Neural cell (in vitro differentiated cells): ENCODE results near the gene C19orf33. TPM values are rescaled to one million over a fixed set of nuclear protein-coding genes. Genes with fewer than 3 reads are reported as not detected.
A peak's percentile ranks its signal among the peaks of the same experiment; 100 is the strongest.

Source experiments
- H2AFZ ChIP-seq: fragments of 200-600, 300-800 bp; sonication (generic), shearing (Covaris generic); 2 replicates; pipeline ENCODE4 v1.6.0; 2014; ENCODE audit warnings: low read depth, mild to moderate bottlenecking, antibody characterized with exemption, low read length, moderate library complexity
- H3F3A ChIP-seq: fragments of 200-600 bp; shearing (Covaris generic); 2 replicates; pipeline ENCODE4 v1.6.1; 2016; ENCODE audit warnings: mild to moderate bottlenecking, moderate library complexity, mixed read lengths, antibody characterized with exemption, low read length; ENCODE audit not compliant: insufficient read depth, poor library complexity, severe bottlenecking
- H3K27ac ChIP-seq: fragments of 200-600, 300-800 bp; sonication (generic), shearing (Covaris generic); 2 replicates; pipeline ENCODE4 v1.5.1; 2014; ENCODE audit warnings: mild to moderate bottlenecking, low read length, moderate library complexity
- H3K27me3 ChIP-seq: fragments of 300-800, 200-600 bp; sonication (generic), shearing (Covaris generic); 2 replicates; pipeline ENCODE4 v1.6.0; 2014; ENCODE audit warnings: mild to moderate bottlenecking, low read depth, low read length, moderate library complexity; ENCODE audit not compliant: insufficient read depth
- H3K36me3 ChIP-seq: fragments of 300-800, 200-600 bp; sonication (generic), shearing (Covaris generic); 2 replicates; pipeline ENCODE4 v1.5.1; 2014; ENCODE audit warnings: mild to moderate bottlenecking, antibody characterized with exemption, low read length, moderate library complexity; ENCODE audit not compliant: insufficient read depth
- H3K4me2 ChIP-seq: fragments of 300-800, 200-600 bp; sonication (generic), shearing (Covaris generic); 2 replicates; pipeline ENCODE4 v1.6.0; 2014; ENCODE audit warnings: mild to moderate bottlenecking, low read length
- H3K4me3 ChIP-seq: fragments of 300-800, 200-600 bp; sonication (generic), shearing (Covaris generic); 2 replicates; pipeline ENCODE4 v1.5.1; 2014; ENCODE audit warnings: mild to moderate bottlenecking, low read length, moderate library complexity
- H3K79me2 ChIP-seq: fragments of 200-600 bp; shearing (Covaris generic); replicated peaks from 2 replicates; pipeline ENCODE4 v1.6.0; 2014; ENCODE audit warnings: mild to moderate bottlenecking, low read length, moderate library complexity; ENCODE audit not compliant: insufficient read depth
- H3K9ac ChIP-seq: fragments of 300-800, 200-600 bp; sonication (generic), shearing (Covaris generic); 2 replicates; pipeline ENCODE4 v1.6.1; 2016; ENCODE audit warnings: mild to moderate bottlenecking, low read length, mixed read lengths
- H3K9me2 ChIP-seq: fragments of 200-600 bp; shearing (Covaris generic); 2 replicates; pipeline ENCODE4 v1.6.1; 2016; ENCODE audit warnings: mild to moderate bottlenecking, low read length, mixed read lengths; ENCODE audit not compliant: insufficient read depth
- H3K9me3 ChIP-seq: fragments of 200-600, 300-800 bp; sonication (generic), shearing (Covaris generic); 2 replicates; pipeline ENCODE4 v1.6.1; 2016; ENCODE audit warnings: mild to moderate bottlenecking, mixed run types, low read length, moderate library complexity, mixed read lengths
- H4K20me1 ChIP-seq: fragments of 200-600 bp; shearing (Covaris generic); 2 replicates; pipeline ENCODE4 v1.6.1; 2016; ENCODE audit warnings: mild to moderate bottlenecking, mixed run types; ENCODE audit not compliant: insufficient read depth
- CTCF ChIP-seq: fragments of 450-650 bp; IDR thresholded peaks from 2 replicates; pipeline ENCODE4 v1.5.1; 2014; ENCODE audit warnings: antibody characterized with exemption, mild to moderate bottlenecking, moderate library complexity; ENCODE audit not compliant: poor library complexity, severe bottlenecking
- EP300 ChIP-seq: fragments of 450-650 bp; conservative IDR thresholded peaks from 2 replicates; pipeline ENCODE4 v1.6.1; 2014; ENCODE audit warnings: antibody characterized with exemption, mild to moderate bottlenecking, moderate library complexity; ENCODE audit not compliant: poor library complexity, severe bottlenecking
- EZH2 ChIP-seq: fragments of 200-600, 300-800 bp; shearing (Covaris generic), sonication (generic); IDR thresholded peaks from 2 replicates; pipeline ENCODE4 v1.6.1; 2014; ENCODE audit warnings: antibody characterized with exemption, low read length, borderline replicate concordance, mild to moderate bottlenecking; ENCODE audit not compliant: insufficient read depth, poor library complexity, severe bottlenecking
- MXI1 ChIP-seq: fragments of 450-650 bp; conservative IDR thresholded peaks from 2 replicates; pipeline ENCODE4 v1.6.1; 2014; ENCODE audit warnings: antibody characterized with exemption, mild to moderate bottlenecking; ENCODE audit not compliant: poor library complexity, severe bottlenecking
- POLR2AphosphoS5 ChIP-seq: IDR thresholded peaks from 2 replicates; pipeline ENCODE4 v1.6.1; 2012
- REST ChIP-seq: IDR thresholded peaks from 2 replicates; pipeline ENCODE4 v1.6.1; 2012; ENCODE audit warnings: borderline replicate concordance
- polyA plus RNA-seq: library from polyadenylated mRNA; depleted of rRNA; stranded (reverse); fragments of >200 nt; gene quantifications from 2 replicates; pipeline ENCODE4 v1.2.3, GENCODE V29; 2014

C19orf33 gene
- polyA plus RNA-seq, 1 donor from 2014 or later = not detected

- H3K27me3 ChIP-seq = no peaks in the 10 kb centered on the region
- no peaks in the 10 kb centered on the region for H3F3A ChIP-seq
- no peak overlapping the region for H3K27ac ChIP-seq
- peak overlapping the region; percentile 87 for H3K4me2 ChIP-seq
- no peaks in the 10 kb centered on the region for H3K9me3 ChIP-seq
- peak overlapping the region; percentile 94 for H3K4me3 ChIP-seq
- H3K9me2 ChIP-seq = no peaks in the 10 kb centered on the region
- H4K20me1 ChIP-seq = no peaks in the 10 kb centered on the region
- TF ChIP-seq REST = no peak
- no peak for TF ChIP-seq EP300
- TF ChIP-seq EZH2 = no peak
- TF ChIP-seq POLR2AphosphoS5 = no peak
- no peak for TF ChIP-seq CTCF
- no peak overlapping the region for H2AFZ ChIP-seq
- no peaks in the 10 kb centered on the region for H3K36me3 ChIP-seq
- peak overlapping the region; percentile 89 for H3K9ac ChIP-seq
- no peaks in the 10 kb centered on the region for H3K79me2 ChIP-seq
Measured at GRCh38 chr19:38265921-38266429, 38.1 kb upstream of the C19orf33 start.

- no peaks in the 10 kb centered on the region for H3F3A ChIP-seq
- H3K36me3 ChIP-seq = no peaks in the 10 kb centered on the region
- no peaks in the 10 kb centered on the region for H3K79me2 ChIP-seq
- H3K9ac ChIP-seq = no peak overlapping the region
- no peaks in the 10 kb centered on the region for H4K20me1 ChIP-seq
- no peak overlapping the region for H3K4me3 ChIP-seq
- H3K4me2 ChIP-seq = no peak overlapping the region
- H3K9me2 ChIP-seq = no peaks in the 10 kb centered on the region
- no peaks in the 10 kb centered on the region for H3K9me3 ChIP-seq
- no peak overlapping the region for H3K27ac ChIP-seq
- H3K27me3 ChIP-seq = no peaks in the 10 kb centered on the region
- no peak overlapping the region for H2AFZ ChIP-seq
- no peak for TF ChIP-seq REST
- TF ChIP-seq MXI1 = no peak
Measured at GRCh38 chr19:38266981-38267597, 37.0 kb upstream of the C19orf33 start.
